HCT116 (cell line): ENCODE data around the gene BRD7. TPM values are rescaled to one million over a fixed set of nuclear protein-coding genes. Genes with fewer than 3 reads are reported as not detected.

Experiments used
- ATAC-seq: fragments of 200-7000 bp; cut with Tn5 transposase; 2 replicates; pipeline ENCODE4 v1.9.1; 2020; ENCODE audit warnings: mild to moderate bottlenecking, moderate library complexity
- BruUV-seq: library from RNA; stranded (reverse); fragments of 400-500 nt; replicated peaks from 2 replicates; lab custom pipeline; 2021; lab: Mats Ljungman, UMichigan
- CTCF ChIA-PET: fragments of 300-600 bp; sonication (Branson Sonifier 250); formaldehyde crosslinking; loops from one replicate; lab custom pipeline; 2021; ENCODE audit warnings: antibody characterized with exemption; lab: Charles Lee
- POLR2A ChIA-PET: fragments of 300-600, 350-600 bp; sonication (Branson Sonifier 250); formaldehyde crosslinking; loops from one replicate; lab custom pipeline; 2021; ENCODE audit warnings: antibody characterized with exemption; lab: Charles Lee
- RAD21 ChIA-PET, 2 experiments: fragments of 300-600 bp; sonication (Branson Sonifier 250); formaldehyde crosslinking; loops; one replicate each; lab custom pipeline; 2023; ENCODE audit warnings: low total read pairs in 2 of 2; ENCODE audit not compliant: uncharacterized antibody in 2 of 2, unreplicated experiment in 2 of 2, low non-redundant PET in 1 of 2; lab: Charles Lee
- DNase-seq: peaks from one replicate; pipeline ENCODE4 v3.0.0-alpha.2; 2010; ENCODE audit warnings: low read depth, low spot score
- H2AFZ ChIP-seq: fragments of 200-600 bp; shearing (Covaris generic), sonication (generic); 2 replicates; pipeline ENCODE4 v1.6.1; 2017; ENCODE audit warnings: low read depth, mixed run types, mixed read lengths, antibody characterized with exemption, low read length; ENCODE audit not compliant: poor library complexity, severe bottlenecking
- H3K27ac ChIP-seq: 2 replicates; pipeline ENCODE4 v1.5.1; 2012; ENCODE audit warnings: low read depth, low read length
- H3K27me3 ChIP-seq: fragments of 200-600 bp; sonication (generic); 2 replicates; pipeline ENCODE4 v1.6.1; 2016; ENCODE audit warnings: mixed run types, low read length, mixed read lengths; ENCODE audit not compliant: insufficient read depth
- H3K36me3 ChIP-seq, 2 experiments: fragments of 200-500 bp in 1 of 2; fragments of 200-600 bp in 1 of 2; sonication (Bioruptor generic) in 1 of 2; sonication (generic) in 1 of 2; 2 replicates each; pipeline versions ENCODE4 v1.5.1 to v1.6.1; 2014 to 2016; ENCODE audit warnings: low read length in 2 of 2, inconsistent platforms in 1 of 2, mixed read lengths in 1 of 2, mixed run types in 1 of 2; ENCODE audit not compliant: insufficient read depth in 2 of 2, control insufficient read depth in 1 of 2
- H3K4me1 ChIP-seq, 2 experiments: fragments of 200-600 bp in 1 of 2; sonication (generic) in 1 of 2; 2 replicates each; pipeline versions ENCODE4 v1.5.1 to v1.6.1; 2012 to 2017; ENCODE audit warnings: low read length in 2 of 2, inconsistent platforms in 1 of 2, mild to moderate bottlenecking in 1 of 2, mixed read lengths in 1 of 2, mixed run types in 1 of 2, moderate library complexity in 1 of 2; ENCODE audit not compliant: insufficient read depth in 2 of 2, control insufficient read depth in 1 of 2
- H3K4me2 ChIP-seq: fragments of 200-600 bp; sonication (generic); 2 replicates; pipeline ENCODE4 v1.6.1; 2017; ENCODE audit warnings: mixed run types, low read length, mixed read lengths
- H3K4me3 ChIP-seq, 2 experiments: fragments of 200-600 bp in 1 of 2; sonication (generic) in 1 of 2; replicated peaks in 1 of 2; 2 replicates each; pipeline ENCODE4 v1.5.1; 2011 to 2016; ENCODE audit warnings: low read length in 2 of 2, control low read depth in 1 of 2, low read depth in 1 of 2, mild to moderate bottlenecking in 1 of 2, mixed read lengths in 1 of 2, mixed run types in 1 of 2
- H3K79me2 ChIP-seq: fragments of 200-600 bp; sonication (generic); 2 replicates; pipeline ENCODE4 v1.6.1; 2017; ENCODE audit warnings: mild to moderate bottlenecking, mixed run types, low read length, moderate library complexity, mixed read lengths; ENCODE audit not compliant: insufficient read depth
- H3K9ac ChIP-seq: fragments of 200-600 bp; sonication (generic); 2 replicates; pipeline ENCODE4 v1.6.1; 2016; ENCODE audit warnings: low read length, mixed read lengths
- H3K9me2 ChIP-seq: fragments of 200-600 bp; sonication (generic), shearing (Covaris generic); 2 replicates; pipeline ENCODE4 v1.6.1; 2017; ENCODE audit warnings: mixed run types, mild to moderate bottlenecking, moderate library complexity; ENCODE audit not compliant: insufficient read depth
- H3K9me3 ChIP-seq, 2 experiments: fragments of 200-500 bp in 1 of 2; fragments of 200-600 bp in 1 of 2; sonication (Bioruptor generic) in 1 of 2; sonication (generic) in 1 of 2; 2 replicates each; pipeline ENCODE4 v1.6.1; 2014 to 2017; ENCODE audit warnings: low read length in 2 of 2, mixed read lengths in 2 of 2, inconsistent platforms in 1 of 2, low read depth in 1 of 2, mild to moderate bottlenecking in 1 of 2, mixed run types in 1 of 2, moderate library complexity in 1 of 2; ENCODE audit not compliant: control insufficient read depth in 1 of 2, insufficient read depth in 1 of 2
- H4K20me1 ChIP-seq: fragments of 200-600 bp; sonication (generic), shearing (Covaris generic); 2 replicates; pipeline ENCODE4 v1.6.1; 2017; ENCODE audit warnings: mixed run types, mild to moderate bottlenecking, moderate library complexity; ENCODE audit not compliant: insufficient read depth
- CBX3 ChIP-seq: IDR thresholded peaks from 2 replicates; pipeline ENCODE4 v1.6.1; 2012; ENCODE audit warnings: low read depth
- CEBPB ChIP-seq: IDR thresholded peaks from 2 replicates; pipeline ENCODE4 v1.6.1; 2012; ENCODE audit warnings: low read depth
- EGR1 ChIP-seq: IDR thresholded peaks from 2 replicates; pipeline ENCODE4 v1.6.1; 2012; ENCODE audit warnings: low read depth
- EZH2 ChIP-seq: fragments of 200-600 bp; sonication (generic); IDR thresholded peaks from 2 replicates; pipeline ENCODE4 v1.6.1; 2017; ENCODE audit warnings: antibody characterized with exemption, mixed run types
- EZH2phosphoT487 ChIP-seq: fragments of 200-600 bp; IDR thresholded peaks from 2 replicates; pipeline ENCODE4 v1.6.1; 2018; ENCODE audit warnings: antibody characterized with exemption, borderline replicate concordance
- FOSL1 ChIP-seq: IDR thresholded peaks from 2 replicates; pipeline ENCODE4 v1.6.1; 2012; ENCODE audit warnings: low read depth
- POLR2AphosphoS5 ChIP-seq: IDR thresholded peaks from 2 replicates; pipeline ENCODE4 v1.6.1; 2011; ENCODE audit warnings: mild to moderate bottlenecking, low read depth, low read length, moderate library complexity
- SIN3A ChIP-seq: IDR thresholded peaks from 2 replicates; pipeline ENCODE4 v1.6.1; 2012; ENCODE audit warnings: low read depth
- SP1 ChIP-seq: IDR thresholded peaks from 2 replicates; pipeline ENCODE4 v1.6.1; 2012; ENCODE audit warnings: low read depth
- SRF ChIP-seq: IDR thresholded peaks from 2 replicates; pipeline ENCODE4 v1.6.1; 2012; ENCODE audit warnings: low read depth
- YY1 ChIP-seq: IDR thresholded peaks from 2 replicates; pipeline ENCODE4 v1.6.1; 2011; ENCODE audit warnings: low read length, low read depth, moderate library complexity, mild to moderate bottlenecking; ENCODE audit not compliant: insufficient replicate concordance; ENCODE audit errors: extremely low read depth
- ZFX ChIP-seq: fragments of 450-650 bp; IDR thresholded peaks from 2 replicates; pipeline ENCODE4 v1.6.1; 2017
- ZNF274 ChIP-seq: fragments of 200-500 bp; sonication (Bioruptor generic); IDR thresholded peaks from 2 replicates; pipeline ENCODE4 v1.6.1; 2014; ENCODE audit warnings: mild to moderate bottlenecking, low read depth, low read length, inconsistent platforms
- intact Hi-C: fragments of 100-400 bp; cut with micrococcal nuclease; formaldehyde crosslinking; loops from 2 replicates; pipeline ENCODE4 v1.10.0; 2022
- total RNA-seq: library from RNA; stranded (reverse); gene quantifications from one replicate; pipeline ENCODE4 v1.2.1, GENCODE V29; 2021; ENCODE audit not compliant: unreplicated experiment
- TF ChIP-seq, protein P1 (sequence below): IDR thresholded peaks from 2 replicates; pipeline ENCODE4 v1.6.1; 2012
- TF ChIP-seq, protein P2 (sequence below): IDR thresholded peaks from 2 replicates; pipeline ENCODE4 v1.6.1; 2012; ENCODE audit warnings: low read depth
- TF ChIP-seq, protein P3 (sequence below): IDR thresholded peaks from 2 replicates; pipeline ENCODE4 v1.6.1; 2012

The BRD7 gene
- total RNA-seq, 1 experiment from 2014 or later, result 85.4 TPM

DNA sequence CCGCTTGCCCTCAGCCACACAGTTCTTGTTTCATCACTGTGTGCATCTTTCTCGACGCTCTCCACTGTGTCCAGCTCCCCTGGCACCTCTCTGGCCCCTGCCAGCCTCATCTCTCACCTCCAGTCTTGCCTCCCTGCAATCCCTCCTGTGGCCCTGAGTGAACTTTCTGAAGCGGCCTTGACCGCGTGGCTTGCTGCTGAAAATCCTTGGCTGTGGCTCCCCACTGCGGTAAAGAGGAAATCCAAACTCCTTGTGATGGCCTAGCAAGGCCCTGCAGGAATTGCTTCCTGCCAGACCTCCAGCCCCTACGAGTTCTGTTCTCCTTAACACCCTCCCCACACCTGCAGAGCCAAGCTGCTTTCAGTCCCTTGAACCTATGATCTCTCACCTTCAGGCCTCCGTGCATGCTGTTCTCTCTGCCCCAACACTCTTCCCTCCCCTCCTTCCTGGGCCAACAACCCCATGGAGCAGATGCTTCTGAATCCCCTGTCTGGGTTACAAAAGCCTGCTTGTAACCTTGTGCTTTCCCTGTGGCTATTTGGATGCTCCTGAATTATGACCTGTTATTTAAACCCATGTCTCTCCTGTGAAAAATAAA lies 33.6 kb upstream of the BRD7 start:
- Histone ChIP-seq H2AFZ (no peak overlapping the region), H3K9me2 (no peaks in the 10 kb centered on the region), H3K4me2 (no peak overlapping the region), H4K20me1 (no peaks in the 10 kb centered on the region), H3K27ac (no peak overlapping the region), H3K79me2 (no peaks in the 10 kb centered on the region), H3K27me3 (no peaks in the 10 kb centered on the region), H3K4me1 (peaks cover under 1 to 7% of the 10 kb centered on the region in 2 experiments; a peak in 3 of 4 replicates), H3K9ac (no peak overlapping the region), H3K36me3 (no peaks in the 10 kb centered on the region), H3K4me3 (no peak overlapping the region), H3K9me3 (no peaks in the 10 kb centered on the region)
- ATAC-seq (no peak), DNase-seq (no peak)
- TF ChIP-seq CBX3 (no peak), SIN3A (no peak), EGR1 (no peak), ZFX (no peak), POLR2AphosphoS5 (no peak), CEBPB (no peak), EZH2 (no peak), SRF (no peak), FOSL1 (no peak), SP1 (no peak), YY1 (no peak), ZNF274 (no peak), EZH2phosphoT487 (no peak)
- TF ChIP-seq, protein P1, sequence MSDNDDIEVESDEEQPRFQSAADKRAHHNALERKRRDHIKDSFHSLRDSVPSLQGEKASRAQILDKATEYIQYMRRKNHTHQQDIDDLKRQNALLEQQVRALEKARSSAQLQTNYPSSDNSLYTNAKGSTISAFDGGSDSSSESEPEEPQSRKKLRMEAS, result no peak
- TF ChIP-seq, protein P2, sequence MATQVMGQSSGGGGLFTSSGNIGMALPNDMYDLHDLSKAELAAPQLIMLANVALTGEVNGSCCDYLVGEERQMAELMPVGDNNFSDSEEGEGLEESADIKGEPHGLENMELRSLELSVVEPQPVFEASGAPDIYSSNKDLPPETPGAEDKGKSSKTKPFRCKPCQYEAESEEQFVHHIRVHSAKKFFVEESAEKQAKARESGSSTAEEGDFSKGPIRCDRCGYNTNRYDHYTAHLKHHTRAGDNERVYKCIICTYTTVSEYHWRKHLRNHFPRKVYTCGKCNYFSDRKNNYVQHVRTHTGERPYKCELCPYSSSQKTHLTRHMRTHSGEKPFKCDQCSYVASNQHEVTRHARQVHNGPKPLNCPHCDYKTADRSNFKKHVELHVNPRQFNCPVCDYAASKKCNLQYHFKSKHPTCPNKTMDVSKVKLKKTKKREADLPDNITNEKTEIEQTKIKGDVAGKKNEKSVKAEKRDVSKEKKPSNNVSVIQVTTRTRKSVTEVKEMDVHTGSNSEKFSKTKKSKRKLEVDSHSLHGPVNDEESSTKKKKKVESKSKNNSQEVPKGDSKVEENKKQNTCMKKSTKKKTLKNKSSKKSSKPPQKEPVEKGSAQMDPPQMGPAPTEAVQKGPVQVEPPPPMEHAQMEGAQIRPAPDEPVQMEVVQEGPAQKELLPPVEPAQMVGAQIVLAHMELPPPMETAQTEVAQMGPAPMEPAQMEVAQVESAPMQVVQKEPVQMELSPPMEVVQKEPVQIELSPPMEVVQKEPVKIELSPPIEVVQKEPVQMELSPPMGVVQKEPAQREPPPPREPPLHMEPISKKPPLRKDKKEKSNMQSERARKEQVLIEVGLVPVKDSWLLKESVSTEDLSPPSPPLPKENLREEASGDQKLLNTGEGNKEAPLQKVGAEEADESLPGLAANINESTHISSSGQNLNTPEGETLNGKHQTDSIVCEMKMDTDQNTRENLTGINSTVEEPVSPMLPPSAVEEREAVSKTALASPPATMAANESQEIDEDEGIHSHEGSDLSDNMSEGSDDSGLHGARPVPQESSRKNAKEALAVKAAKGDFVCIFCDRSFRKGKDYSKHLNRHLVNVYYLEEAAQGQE, result no peak
- TF ChIP-seq, protein P3, sequence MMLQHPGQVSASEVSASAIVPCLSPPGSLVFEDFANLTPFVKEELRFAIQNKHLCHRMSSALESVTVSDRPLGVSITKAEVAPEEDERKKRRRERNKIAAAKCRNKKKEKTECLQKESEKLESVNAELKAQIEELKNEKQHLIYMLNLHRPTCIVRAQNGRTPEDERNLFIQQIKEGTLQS, result no peak
- intact Hi-C loops, result no loop called here
- BruUV-seq, result no TSS peak
- ChIA-PET CTCF (no interaction called here), POLR2A (no interaction called here), RAD21 (no interaction called here)
